ENCODE data around the gene RHD. TPM values are rescaled to one million over a fixed set of nuclear protein-coding genes. Genes with fewer than 3 reads are reported as not detected.

The RHD gene
- total RNA-seq, 1 experiment from 2014 or later, result not detected

DNA sequence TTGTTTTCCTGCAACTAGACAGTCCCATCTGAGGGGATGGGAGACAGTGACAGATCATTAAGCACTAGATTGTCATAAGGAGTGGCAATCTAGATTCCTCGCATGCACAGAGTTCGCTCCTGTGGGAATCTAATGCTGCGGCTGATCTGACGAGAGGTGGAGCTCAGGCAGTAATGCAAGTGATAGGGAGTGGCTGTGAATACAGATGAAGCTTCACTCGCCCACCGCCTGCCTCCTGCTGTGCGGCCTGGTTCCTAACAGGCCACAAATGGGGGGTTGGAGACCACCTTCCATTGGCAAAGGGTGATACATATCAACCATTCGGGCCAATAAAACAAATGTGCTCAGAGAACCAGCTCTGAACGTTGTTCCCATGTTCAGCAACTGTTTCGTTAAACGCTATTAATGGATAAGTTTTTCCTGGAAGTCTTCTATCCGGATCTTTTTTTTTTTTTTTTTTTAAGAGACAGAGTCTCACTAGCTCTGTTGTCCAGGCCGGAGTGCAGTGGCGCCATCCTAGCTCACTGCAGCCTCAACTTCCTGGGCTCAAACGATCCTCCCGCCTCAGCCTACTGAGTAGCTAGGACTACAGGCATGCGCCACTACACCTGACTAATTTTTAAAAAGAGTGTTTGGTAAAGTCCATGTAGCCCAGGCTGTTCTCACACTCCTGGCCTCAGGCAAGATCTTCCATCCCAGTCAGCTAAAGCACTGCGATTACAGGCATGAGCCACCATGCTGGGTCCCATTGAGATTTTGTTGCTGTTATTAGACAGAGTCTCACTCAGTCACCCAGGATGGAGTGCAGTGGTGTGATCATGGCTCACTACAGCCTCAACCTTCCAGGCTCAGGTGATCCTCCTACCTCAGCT is 16.4 kb upstream of the RHD start:
- ChIA-PET POLR2A (ENCODE audit: low non-redundant PET) (no interaction called here), CTCF (interaction anchor here (0.6 kb wide), 1 partner anchor 92 kb away, joined by 8 read pairs; no protein-coding TSS in a partner anchor)
- BruUV-seq (replicated peaks), result no TSS peak
- H3K36me3 ChIP-seq (ENCODE audit: insufficient read depth, low read length, poor library complexity, severe bottlenecking), result no peaks in the 10 kb centered on the region
- peak; percentile 3 for DNase-seq (ENCODE audit: low spot score)
- H3K9me3 ChIP-seq (ENCODE audit: low read depth, low read length, poor library complexity, severe bottlenecking), result no peaks in the 10 kb centered on the region
- no peaks in the 10 kb centered on the region for H3K27me3 ChIP-seq (replicated peaks; ENCODE audit: insufficient read depth, low read depth, low read length, poor library complexity)
- peaks cover 3% of the 10 kb centered on the region for H3K4me1 ChIP-seq (ENCODE audit: insufficient read depth, low read length, poor library complexity, severe bottlenecking)
- TF ChIP-seq, protein P1, sequence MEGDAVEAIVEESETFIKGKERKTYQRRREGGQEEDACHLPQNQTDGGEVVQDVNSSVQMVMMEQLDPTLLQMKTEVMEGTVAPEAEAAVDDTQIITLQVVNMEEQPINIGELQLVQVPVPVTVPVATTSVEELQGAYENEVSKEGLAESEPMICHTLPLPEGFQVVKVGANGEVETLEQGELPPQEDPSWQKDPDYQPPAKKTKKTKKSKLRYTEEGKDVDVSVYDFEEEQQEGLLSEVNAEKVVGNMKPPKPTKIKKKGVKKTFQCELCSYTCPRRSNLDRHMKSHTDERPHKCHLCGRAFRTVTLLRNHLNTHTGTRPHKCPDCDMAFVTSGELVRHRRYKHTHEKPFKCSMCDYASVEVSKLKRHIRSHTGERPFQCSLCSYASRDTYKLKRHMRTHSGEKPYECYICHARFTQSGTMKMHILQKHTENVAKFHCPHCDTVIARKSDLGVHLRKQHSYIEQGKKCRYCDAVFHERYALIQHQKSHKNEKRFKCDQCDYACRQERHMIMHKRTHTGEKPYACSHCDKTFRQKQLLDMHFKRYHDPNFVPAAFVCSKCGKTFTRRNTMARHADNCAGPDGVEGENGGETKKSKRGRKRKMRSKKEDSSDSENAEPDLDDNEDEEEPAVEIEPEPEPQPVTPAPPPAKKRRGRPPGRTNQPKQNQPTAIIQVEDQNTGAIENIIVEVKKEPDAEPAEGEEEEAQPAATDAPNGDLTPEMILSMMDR (conservative IDR thresholded peaks at IDR 0.05; ENCODE audit: low read depth, low read length), result no peak
- no peak overlapping the region for H3K27ac ChIP-seq (ENCODE audit: low read depth, low read length, poor library complexity, severe bottlenecking)
- intact Hi-C loops (cut with micrococcal nuclease; ENCODE audit: unreplicated experiment), result no loop called here
- no peak overlapping the region for H3K4me3 ChIP-seq (ENCODE audit: low read depth, low read length, poor library complexity, severe bottlenecking)

DNA sequence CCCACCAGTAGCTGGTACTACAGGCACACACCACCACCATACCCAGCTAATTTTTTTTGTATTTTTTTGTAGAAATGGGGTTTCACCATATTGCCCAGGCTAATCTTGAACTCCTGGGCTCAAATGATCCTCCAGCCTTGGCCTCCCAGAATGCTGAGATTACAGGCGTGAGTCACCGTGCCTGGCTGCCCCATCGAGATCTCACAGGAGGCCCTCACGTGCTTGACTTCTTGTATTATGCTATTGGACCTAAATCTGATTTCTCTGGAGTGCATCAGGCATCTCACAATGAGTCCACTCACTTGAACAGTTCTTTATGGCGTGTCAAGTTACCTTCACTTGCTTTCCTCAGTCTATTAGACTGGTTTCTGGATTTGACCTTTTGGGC is 15.7 kb upstream of the RHD start:
- TF ChIP-seq EZH2 (IDR thresholded peaks at IDR 0.05; ENCODE audit: borderline replicate concordance, low read depth, low read length, poor library complexity, severe bottlenecking), result no peak
- TF ChIP-seq, protein P1 (conservative IDR thresholded peaks at IDR 0.05; ENCODE audit: low read depth, low read length), result no peak
- peaks cover 3% of the 10 kb centered on the region for H3K4me1 ChIP-seq (ENCODE audit: insufficient read depth, low read length, poor library complexity, severe bottlenecking)
- no peaks in the 10 kb centered on the region for H3K9me3 ChIP-seq (ENCODE audit: low read depth, low read length, poor library complexity, severe bottlenecking)
- no peak overlapping the region for H3K27ac ChIP-seq (ENCODE audit: low read depth, low read length, poor library complexity, severe bottlenecking)
- ChIA-PET CTCF (no interaction called here), POLR2A (ENCODE audit: low non-redundant PET) (no interaction called here)
- H3K36me3 ChIP-seq (ENCODE audit: insufficient read depth, low read length, poor library complexity, severe bottlenecking), result no peaks in the 10 kb centered on the region
- H3K4me3 ChIP-seq (ENCODE audit: low read depth, low read length, poor library complexity, severe bottlenecking), result no peak overlapping the region
- BruUV-seq (replicated peaks), result no TSS peak
- no peaks in the 10 kb centered on the region for H3K27me3 ChIP-seq (replicated peaks; ENCODE audit: insufficient read depth, low read depth, low read length, poor library complexity)
- intact Hi-C loops (cut with micrococcal nuclease; ENCODE audit: unreplicated experiment), result no loop called here
- DNase-seq (ENCODE audit: low spot score), result peak; percentile 0

GRCh38 chr1:25257196-25257595 is 15.1 kb upstream of the RHD start:
- intact Hi-C loops (cut with micrococcal nuclease; ENCODE audit: unreplicated experiment), result no loop called here
- no peak overlapping the region for H3K27ac ChIP-seq (ENCODE audit: low read depth, low read length, poor library complexity, severe bottlenecking)
- H3K36me3 ChIP-seq (ENCODE audit: insufficient read depth, low read length, poor library complexity, severe bottlenecking), result no peaks in the 10 kb centered on the region
- ChIA-PET POLR2A (ENCODE audit: low non-redundant PET) (no interaction called here), CTCF (no interaction called here)
- H3K27me3 ChIP-seq (replicated peaks; ENCODE audit: insufficient read depth, low read depth, low read length, poor library complexity), result no peaks in the 10 kb centered on the region
- H3K4me1 ChIP-seq (ENCODE audit: insufficient read depth, low read length, poor library complexity, severe bottlenecking), result peaks cover 3% of the 10 kb centered on the region
- no peak for DNase-seq (ENCODE audit: low spot score)
- TF ChIP-seq, protein P1 (conservative IDR thresholded peaks at IDR 0.05; ENCODE audit: low read depth, low read length), result no peak
- no peak for TF ChIP-seq EZH2 (IDR thresholded peaks at IDR 0.05; ENCODE audit: borderline replicate concordance, low read depth, low read length, poor library complexity, severe bottlenecking)
- H3K4me3 ChIP-seq (ENCODE audit: low read depth, low read length, poor library complexity, severe bottlenecking), result no peak overlapping the region
- BruUV-seq (replicated peaks), result no TSS peak
- H3K9me3 ChIP-seq (ENCODE audit: low read depth, low read length, poor library complexity, severe bottlenecking), result no peaks in the 10 kb centered on the region
